HTR-8/SVneo (cell line): ENCODE measurements around the gene HOXD4.

ENCODE experiments used
- DNase-seq: peaks from one replicate; pipeline ENCODE4 v3.0.0; 2011; ENCODE audit warnings: low spot score, mixed read lengths; ENCODE audit not compliant: insufficient read length
- FAIRE-seq: peaks from 2 replicates; lab custom pipeline; 2011; peaks lifted over from hg19 to GRCh38; lab: Jason Lieb, UNC

Gene HOXD4

GRCh38 chr2:176124947-176125771 is 26.2 kb upstream of the HOXD4 start:
- FAIRE-seq (no peak), DNase-seq (no peak)

GRCh38 chr2:176125772-176126054 is 25.6 kb upstream of the HOXD4 start:
- FAIRE-seq, result no peak
- no peak for DNase-seq

GRCh38 chr2:176126929-176127773 is 24.2 kb upstream of the HOXD4 start:
- no peak for DNase-seq
- no peak for FAIRE-seq

- no peak for DNase-seq
- FAIRE-seq, result no peak
Observed at GRCh38 chr2:176127774-176128072, 23.6 kb upstream of the HOXD4 start.

- DNase-seq (no peak), FAIRE-seq (no peak)
Observed at GRCh38 chr2:176128172-176128981, 23.0 kb upstream of the HOXD4 start.

- DNase-seq (no peak), FAIRE-seq (peak; percentile 60)
Observed at GRCh38 chr2:176128982-176129796, 22.2 kb upstream of the HOXD4 start, which contains the start of gene HOXD8. HOXD8 (plus strand) TSS chr2:176129705; CDS start chr2:176130367, 662 bp downstream.

GRCh38 chr2:176129813-176130146 is 21.6 kb upstream of the HOXD4 start:
- DNase-seq, result no peak
- FAIRE-seq, result no peak

GRCh38 chr2:176130147-176130956 is 21.0 kb upstream of the HOXD4 start:
- FAIRE-seq, result peak; percentile 72
- DNase-seq, result no peak

- no peak for FAIRE-seq
- no peak for DNase-seq
Observed at GRCh38 chr2:176130957-176131847, 20.1 kb upstream of the HOXD4 start.

- FAIRE-seq, result no peak
- no peak for DNase-seq
Observed at GRCh38 chr2:176131848-176132158, 19.5 kb upstream of the HOXD4 start.

GRCh38 chr2:176132205-176133171 is 18.9 kb upstream of the HOXD4 start:
- DNase-seq, result no peak
- peak; percentile 9 for FAIRE-seq

- DNase-seq (no peak), FAIRE-seq (no peak)
Observed at GRCh38 chr2:176133389-176133788, 18.0 kb upstream of the HOXD4 start.

GRCh38 chr2:176134035-176134434 is 17.3 kb upstream of the HOXD4 start:
- DNase-seq (no peak), FAIRE-seq (no peak)

- peak; percentile 26 for DNase-seq
- FAIRE-seq, result no peak
Observed at GRCh38 chr2:176135035-176135440, 16.3 kb upstream of the HOXD4 start.

- FAIRE-seq (no peak), DNase-seq (peak; percentile 45)
Observed at GRCh38 chr2:176136374-176137251, 14.7 kb upstream of the HOXD4 start.

- FAIRE-seq, result no peak
- DNase-seq, result no peak
Observed at GRCh38 chr2:176137252-176137580, 14.1 kb upstream of the HOXD4 start.

GRCh38 chr2:176137906-176138305 is 13.4 kb upstream of the HOXD4 start:
- DNase-seq (no peak), FAIRE-seq (no peak)
